DND-41 (cell line): Measurements from ENCODE around the gene THAP12.
A peak's percentile ranks its signal among the peaks of the same experiment; 100 is the strongest.

Experiments used
- ATAC-seq: fragments of 200-7000 bp; cut with Tn5 transposase; 3 replicates; pipeline ENCODE4 v1.9.1; 2021; ENCODE audit warnings: low read depth; ENCODE audit not compliant: insufficient read depth
- DNase-seq: peaks from one replicate; pipeline ENCODE4 v3.0.0-alpha.2; 2020
- H2AFZ ChIP-seq: 2 replicates; pipeline ENCODE4 v1.6.0; 2012; ENCODE audit warnings: low read depth, low read length
- H3K27ac ChIP-seq: 2 replicates; pipeline ENCODE4 v1.5.1; 2012; ENCODE audit warnings: low read length, inconsistent platforms
- H3K27me3 ChIP-seq: fragments of 200-600 bp; sonication (generic); 2 replicates; pipeline ENCODE4 v1.6.0; 2012; ENCODE audit warnings: low read length, mild to moderate bottlenecking, inconsistent platforms; ENCODE audit not compliant: insufficient read depth, poor library complexity
- H3K36me3 ChIP-seq: 2 replicates; pipeline ENCODE4 v1.5.1; 2012; ENCODE audit warnings: low read length, inconsistent platforms; ENCODE audit not compliant: insufficient read depth
- H3K4me1 ChIP-seq: 2 replicates; pipeline ENCODE4 v1.5.1; 2012; ENCODE audit warnings: mild to moderate bottlenecking, low read length; ENCODE audit not compliant: insufficient read depth
- H3K4me2 ChIP-seq: 2 replicates; pipeline ENCODE4 v1.6.0; 2012; ENCODE audit warnings: mild to moderate bottlenecking, moderate library complexity, low read length, inconsistent platforms; ENCODE audit not compliant: insufficient read depth
- H3K4me3 ChIP-seq, 2 experiments: fragments of 200-600 bp in 1 of 2; shearing (Covaris generic) in 1 of 2; 2 replicates each; pipeline ENCODE4 v1.5.1; 2012 to 2016; ENCODE audit warnings: inconsistent platforms in 2 of 2, low read length in 2 of 2, mild to moderate bottlenecking in 2 of 2, low read depth in 1 of 2, moderate library complexity in 1 of 2
- H3K79me2 ChIP-seq: 2 replicates; pipeline ENCODE4 v1.6.0; 2012; ENCODE audit warnings: low read length, inconsistent platforms; ENCODE audit not compliant: insufficient read depth
- H3K9ac ChIP-seq: 2 replicates; pipeline ENCODE4 v1.6.0; 2012; ENCODE audit warnings: low read depth, mild to moderate bottlenecking, inconsistent platforms, low read length, moderate library complexity
- H3K9me3 ChIP-seq: 2 replicates; pipeline ENCODE4 v1.5.1; 2012; ENCODE audit warnings: low read length, moderate library complexity, mild to moderate bottlenecking, inconsistent platforms; ENCODE audit not compliant: insufficient read depth, severe bottlenecking
- H4K20me1 ChIP-seq: 2 replicates; pipeline ENCODE4 v1.6.0; 2012; ENCODE audit warnings: low read length; ENCODE audit not compliant: insufficient read depth
- EZH2 ChIP-seq: IDR thresholded peaks from 3 replicates; pipeline ENCODE4 v1.6.1; 2012; ENCODE audit warnings: borderline replicate concordance, low read depth, mild to moderate bottlenecking, moderate library complexity, low read length, inconsistent platforms; ENCODE audit not compliant: severe bottlenecking
- TF ChIP-seq, protein P1 (sequence below): IDR thresholded peaks from 2 replicates; pipeline ENCODE4 v1.5.1; 2012; ENCODE audit warnings: borderline replicate concordance, low read length, moderate library complexity, mild to moderate bottlenecking; ENCODE audit not compliant: poor library complexity, severe bottlenecking; ENCODE audit errors: extremely low read depth

The THAP12 gene, protein sequence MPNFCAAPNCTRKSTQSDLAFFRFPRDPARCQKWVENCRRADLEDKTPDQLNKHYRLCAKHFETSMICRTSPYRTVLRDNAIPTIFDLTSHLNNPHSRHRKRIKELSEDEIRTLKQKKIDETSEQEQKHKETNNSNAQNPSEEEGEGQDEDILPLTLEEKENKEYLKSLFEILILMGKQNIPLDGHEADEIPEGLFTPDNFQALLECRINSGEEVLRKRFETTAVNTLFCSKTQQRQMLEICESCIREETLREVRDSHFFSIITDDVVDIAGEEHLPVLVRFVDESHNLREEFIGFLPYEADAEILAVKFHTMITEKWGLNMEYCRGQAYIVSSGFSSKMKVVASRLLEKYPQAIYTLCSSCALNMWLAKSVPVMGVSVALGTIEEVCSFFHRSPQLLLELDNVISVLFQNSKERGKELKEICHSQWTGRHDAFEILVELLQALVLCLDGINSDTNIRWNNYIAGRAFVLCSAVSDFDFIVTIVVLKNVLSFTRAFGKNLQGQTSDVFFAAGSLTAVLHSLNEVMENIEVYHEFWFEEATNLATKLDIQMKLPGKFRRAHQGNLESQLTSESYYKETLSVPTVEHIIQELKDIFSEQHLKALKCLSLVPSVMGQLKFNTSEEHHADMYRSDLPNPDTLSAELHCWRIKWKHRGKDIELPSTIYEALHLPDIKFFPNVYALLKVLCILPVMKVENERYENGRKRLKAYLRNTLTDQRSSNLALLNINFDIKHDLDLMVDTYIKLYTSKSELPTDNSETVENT

DNA sequence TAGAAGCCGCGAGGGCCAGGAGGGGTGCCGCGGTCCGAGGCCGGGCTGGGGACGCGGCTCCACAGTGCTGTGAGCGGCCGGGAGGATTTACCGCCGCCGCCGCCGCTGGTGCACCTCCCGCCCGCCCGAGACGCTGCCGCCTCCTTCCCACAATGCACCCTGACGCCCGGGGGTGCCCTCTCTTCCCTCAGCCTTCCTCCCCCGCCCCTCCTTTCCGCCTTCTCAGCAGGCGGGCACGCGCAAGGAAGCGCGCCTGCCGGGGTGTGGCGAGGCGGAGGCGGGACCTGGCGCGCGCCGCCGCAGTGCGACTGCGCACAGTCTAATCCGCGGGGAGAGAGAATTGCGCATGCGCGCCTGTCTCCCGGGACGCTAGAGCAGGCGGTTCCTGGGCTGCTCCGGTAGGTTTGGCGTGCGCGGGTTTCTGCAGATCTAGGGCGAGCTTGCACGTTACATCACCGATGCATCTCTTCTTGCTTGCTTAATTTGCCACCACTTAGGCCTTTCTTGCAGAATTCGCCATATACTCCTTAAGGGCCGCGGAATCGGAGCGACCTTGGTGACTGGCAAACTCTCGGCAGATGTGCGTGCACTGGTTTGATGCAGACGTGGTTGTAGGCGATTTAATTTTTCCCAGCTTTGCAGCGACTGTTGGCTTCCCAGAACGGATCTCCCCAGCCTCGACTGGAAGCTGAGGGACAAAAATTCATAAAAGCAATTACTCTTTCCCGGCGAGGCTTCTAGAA lies at the start of gene THAP12, which contains the start of gene GVQW3:
Gene THAP12 (minus strand): TSS at position 156 of the 743 bp plus-strand sequence. CDS start 296 bp downstream, outside the sequence.
Gene GVQW3 (plus strand): TSS at position 347 of the 743 bp plus-strand sequence. CDS start 506 bp downstream, outside the sequence.
- Histone ChIP-seq H3K4me3 (peak within 1 kb of the TSS; percentile 69 to 94), H3K9me3 (no peaks in the 10 kb centered on the region), H3K27me3 (no peaks in the 10 kb centered on the region), H3K27ac (peak within 1 kb of the TSS; percentile 73), H2AFZ (peak within 1 kb of the TSS; percentile 97), H3K4me1 (peaks cover 46% of the 10 kb centered on the region), H3K9ac (peak within 1 kb of the TSS; percentile 74), H3K4me2 (peak within 1 kb of the TSS; percentile 88), H3K36me3 (no peaks in the 10 kb centered on the region), H4K20me1 (peaks cover 30% of the 10 kb centered on the region), H3K79me2 (peaks cover 62% of the 10 kb centered on the region)
- TF ChIP-seq, protein P1, sequence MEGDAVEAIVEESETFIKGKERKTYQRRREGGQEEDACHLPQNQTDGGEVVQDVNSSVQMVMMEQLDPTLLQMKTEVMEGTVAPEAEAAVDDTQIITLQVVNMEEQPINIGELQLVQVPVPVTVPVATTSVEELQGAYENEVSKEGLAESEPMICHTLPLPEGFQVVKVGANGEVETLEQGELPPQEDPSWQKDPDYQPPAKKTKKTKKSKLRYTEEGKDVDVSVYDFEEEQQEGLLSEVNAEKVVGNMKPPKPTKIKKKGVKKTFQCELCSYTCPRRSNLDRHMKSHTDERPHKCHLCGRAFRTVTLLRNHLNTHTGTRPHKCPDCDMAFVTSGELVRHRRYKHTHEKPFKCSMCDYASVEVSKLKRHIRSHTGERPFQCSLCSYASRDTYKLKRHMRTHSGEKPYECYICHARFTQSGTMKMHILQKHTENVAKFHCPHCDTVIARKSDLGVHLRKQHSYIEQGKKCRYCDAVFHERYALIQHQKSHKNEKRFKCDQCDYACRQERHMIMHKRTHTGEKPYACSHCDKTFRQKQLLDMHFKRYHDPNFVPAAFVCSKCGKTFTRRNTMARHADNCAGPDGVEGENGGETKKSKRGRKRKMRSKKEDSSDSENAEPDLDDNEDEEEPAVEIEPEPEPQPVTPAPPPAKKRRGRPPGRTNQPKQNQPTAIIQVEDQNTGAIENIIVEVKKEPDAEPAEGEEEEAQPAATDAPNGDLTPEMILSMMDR: peak; percentile 66
- TF ChIP-seq EZH2: no peak
- peak; percentile 91 for ATAC-seq
- DNase-seq: peak; percentile 97

DNA sequence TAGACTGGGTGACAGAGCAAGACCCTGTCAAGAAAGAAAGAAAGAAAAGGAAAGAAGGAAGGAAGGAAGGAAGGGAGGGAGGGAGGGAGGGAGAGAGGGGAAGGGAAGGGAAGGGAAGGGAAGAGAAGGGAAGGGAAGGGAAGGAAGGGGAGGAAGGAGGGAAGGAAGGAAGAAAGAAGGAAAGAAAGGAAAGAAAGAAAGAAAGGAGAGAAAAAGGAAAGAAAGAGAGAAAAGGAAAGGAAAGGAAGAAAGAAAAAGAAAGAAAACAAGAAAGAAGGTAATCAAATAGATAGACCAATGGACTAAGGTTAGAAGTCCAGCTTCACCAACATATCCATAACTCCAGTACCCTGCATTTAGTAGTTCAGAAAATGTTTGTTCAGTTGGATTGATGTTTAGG lies 45.7 kb upstream of the THAP12 start:
- no peak overlapping the region for H3K4me2 ChIP-seq
- H3K27ac ChIP-seq: no peak overlapping the region
- no peaks in the 10 kb centered on the region for H3K9me3 ChIP-seq
- H3K36me3 ChIP-seq: no peaks in the 10 kb centered on the region
- no peak overlapping the region for H2AFZ ChIP-seq
- H3K79me2 ChIP-seq: no peaks in the 10 kb centered on the region
- DNase-seq: no peak
- no peak for TF ChIP-seq EZH2
- TF ChIP-seq, protein P1: no peak
- H3K4me1 ChIP-seq: no peaks in the 10 kb centered on the region
- H4K20me1 ChIP-seq: no peaks in the 10 kb centered on the region
- H3K9ac ChIP-seq: no peak overlapping the region
- H3K4me3 ChIP-seq: no peak overlapping the region
- no peaks in the 10 kb centered on the region for H3K27me3 ChIP-seq
- ATAC-seq: no peak

DNA sequence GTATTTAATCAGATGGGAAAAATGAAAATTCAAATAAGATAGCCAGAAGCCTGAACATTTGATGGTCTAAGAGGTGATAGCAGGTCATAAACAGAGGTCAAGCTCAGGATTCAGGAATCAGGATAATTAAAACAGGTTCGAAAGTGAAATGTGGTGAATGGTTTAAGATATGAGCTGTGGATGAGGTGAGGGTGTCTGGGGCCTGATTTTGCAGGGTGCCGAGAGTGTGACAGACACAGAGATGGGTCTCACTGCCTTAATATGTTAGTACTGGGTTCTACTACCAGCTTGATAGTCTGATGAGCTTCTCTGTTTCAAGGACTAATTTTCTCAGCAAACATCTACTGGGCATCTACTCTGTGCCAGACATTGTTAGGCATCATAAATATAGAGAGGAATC lies 44.0 kb upstream of the THAP12 start:
- ATAC-seq (no peak), DNase-seq (no peak)
- no peak overlapping the region for H3K4me3 ChIP-seq
- no peak overlapping the region for H3K4me2 ChIP-seq
- H3K4me1 ChIP-seq: no peaks in the 10 kb centered on the region
- no peaks in the 10 kb centered on the region for H3K36me3 ChIP-seq
- no peak overlapping the region for H3K27ac ChIP-seq
- H3K27me3 ChIP-seq: no peaks in the 10 kb centered on the region
- no peaks in the 10 kb centered on the region for H3K9me3 ChIP-seq
- no peaks in the 10 kb centered on the region for H3K79me2 ChIP-seq
- no peaks in the 10 kb centered on the region for H4K20me1 ChIP-seq
- TF ChIP-seq EZH2: no peak
- TF ChIP-seq, protein P1: no peak
- no peak overlapping the region for H2AFZ ChIP-seq
- H3K9ac ChIP-seq: no peak overlapping the region
